Spinal cord (tissue), 10 donors: ENCODE data around the gene VAV2. TPM values are rescaled to one million over a fixed set of nuclear protein-coding genes. Genes with fewer than 3 reads are reported as not detected.

ENCODE experiments used
- DNase-seq, 6 donors: peaks; one replicate each; pipeline versions ENCODE4 v3.0.0 to v3.0.0-alpha.2; 2013 to 2015; ENCODE audit warnings: low spot score in 6 of 6, low read depth in 4 of 6
- H3K27ac ChIP-seq: one replicate; pipeline ENCODE4 v1.5.1; 2013; ENCODE audit warnings: low read depth, low read length, control low read depth
- H3K27me3 ChIP-seq: one replicate; pipeline ENCODE4 v1.6.1; 2013; ENCODE audit warnings: low read length; ENCODE audit not compliant: control insufficient read depth, insufficient read depth
- H3K36me3 ChIP-seq: one replicate; pipeline ENCODE4 v1.6.1; 2013; ENCODE audit warnings: low read length; ENCODE audit not compliant: control insufficient read depth, insufficient read depth
- H3K4me1 ChIP-seq: one replicate; pipeline ENCODE4 v1.6.1; 2013; ENCODE audit warnings: low read length; ENCODE audit not compliant: control insufficient read depth, insufficient read depth
- H3K4me3 ChIP-seq: one replicate; pipeline ENCODE4 v1.5.1; 2013; ENCODE audit warnings: low read depth, low read length, control low read depth
- H3K9me3 ChIP-seq: one replicate; pipeline ENCODE4 v1.6.1; 2013; ENCODE audit warnings: low read length; ENCODE audit not compliant: control insufficient read depth, insufficient read depth
- WGBS: methylation state at CpG from one replicate; pipeline ENCODE4 v1.1.5; 2013; ENCODE audit warnings: missing lambda C conversion rate; ENCODE audit not compliant: insufficient coverage; 5-methylcytosine and 5-hydroxymethylcytosine counted together
- polyA plus RNA-seq, 2 donors: library from polyadenylated mRNA; unstranded; fragments of 120-200 nt; gene quantifications; one replicate each; pipeline ENCODE4 v1.2.1, GENCODE V29; 2013; ENCODE audit not compliant: insufficient read length in 2 of 2
- total RNA-seq, 2 donors: library from RNA; depleted of rRNA in 1 of 2; stranded (reverse); fragments of 120-200 nt in 1 of 2; fragments of >200 nt in 1 of 2; gene quantifications; one replicate each; pipeline versions ENCODE4 v1.2.3 to v1.2.4, GENCODE V29; 2013 to 2014
- donor health status: healthy.

VAV2 gene
- total and polyA plus RNA-seq, 4 donors, result 18.4 to 48.3 (median 33.1) TPM

DNA sequence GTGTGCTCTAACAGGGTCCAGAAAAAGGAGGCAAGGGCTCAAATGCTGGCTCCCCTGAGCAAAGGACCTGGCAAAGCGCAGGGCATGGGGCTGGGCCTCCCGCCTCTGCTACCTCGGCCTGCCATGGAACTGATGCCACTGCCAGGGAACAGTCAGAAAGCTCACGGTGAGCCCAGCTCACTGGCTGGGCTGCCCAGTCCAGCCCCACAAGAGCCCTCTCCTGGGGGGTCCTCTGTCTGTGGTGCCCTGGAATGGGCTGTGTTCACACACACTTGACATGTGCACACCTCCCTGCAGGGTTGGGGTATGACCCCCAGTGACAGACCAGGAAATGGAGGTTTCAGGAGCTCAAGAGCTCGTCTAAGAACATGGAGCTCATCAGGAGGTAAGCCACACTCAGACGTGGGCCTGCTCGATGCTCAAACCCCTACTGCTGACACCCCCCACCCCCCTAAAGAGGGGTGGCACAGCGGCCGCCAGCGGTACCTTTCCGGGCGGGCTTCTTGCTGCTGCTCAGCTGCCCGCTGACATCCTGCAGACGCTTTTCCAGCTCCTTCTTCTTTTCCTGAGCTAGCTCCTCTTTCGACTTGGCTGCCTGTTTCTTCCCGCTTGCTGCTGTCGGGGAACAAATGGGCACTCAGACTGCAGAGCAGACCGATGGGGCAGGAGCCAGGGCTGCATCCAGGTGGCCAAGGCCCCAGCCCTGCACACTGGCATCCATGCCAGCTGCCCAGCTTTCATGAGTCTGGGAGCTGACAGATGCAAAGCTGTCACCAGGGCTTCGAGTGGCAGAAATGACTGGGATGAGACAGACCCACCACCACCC is 42.3 kb upstream of the VAV2 start:
- no peak overlapping the region for H3K27ac ChIP-seq
- peaks cover 2% of the 10 kb centered on the region for H3K4me1 ChIP-seq
- WGBS, result 87% methylated on average over 19 of the region's 19 CpGs
- no peaks in the 10 kb centered on the region for H3K27me3 ChIP-seq
- H3K9me3 ChIP-seq, result peaks cover 4% of the 10 kb centered on the region
- DNase-seq, result no peak
- H3K36me3 ChIP-seq, result peaks cover 83% of the 10 kb centered on the region
- no peak overlapping the region for H3K4me3 ChIP-seq

DNA sequence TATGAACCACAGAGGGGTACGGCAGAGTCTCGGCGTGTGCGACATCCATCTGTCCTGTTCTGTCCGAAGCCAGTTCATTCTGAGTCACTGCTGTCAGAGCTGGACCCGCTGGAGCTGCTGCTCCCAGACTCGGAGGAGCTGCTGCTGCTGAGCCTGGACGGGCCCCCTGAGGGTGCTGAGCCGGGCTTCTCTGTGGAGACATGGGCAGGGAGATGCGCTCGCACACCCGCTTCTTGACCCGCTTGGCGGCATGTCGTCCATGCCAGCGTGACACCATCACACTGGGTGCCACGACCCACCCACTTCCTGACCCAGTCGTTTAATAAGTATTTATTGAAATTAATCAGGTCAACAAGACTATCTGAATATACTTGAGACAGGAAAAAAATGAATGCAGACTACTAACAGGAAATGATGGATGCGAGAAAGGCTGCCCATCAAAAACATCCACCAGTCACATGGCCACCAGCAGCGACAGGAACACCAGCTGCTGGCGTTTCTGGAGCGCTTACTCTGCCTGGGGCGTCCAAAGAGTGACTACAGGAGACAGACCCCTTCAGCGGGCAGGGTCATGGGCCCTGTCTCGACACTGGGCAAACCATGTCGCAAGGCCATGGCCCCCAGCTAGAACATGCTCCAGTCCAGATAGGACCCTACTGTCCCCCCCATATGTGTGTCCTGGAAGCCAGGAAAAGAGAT is 41.5 kb upstream of the VAV2 start:
- Histone ChIP-seq H3K4me1 (peaks cover 6% of the 10 kb centered on the region), H3K4me3 (no peak overlapping the region), H3K27me3 (no peaks in the 10 kb centered on the region), H3K27ac (no peak overlapping the region), H3K9me3 (peaks cover 4% of the 10 kb centered on the region), H3K36me3 (peaks cover 83% of the 10 kb centered on the region)
- DNase-seq, result no peak
- WGBS, result 93% methylated on average over 21 of the region's 26 CpGs

DNA sequence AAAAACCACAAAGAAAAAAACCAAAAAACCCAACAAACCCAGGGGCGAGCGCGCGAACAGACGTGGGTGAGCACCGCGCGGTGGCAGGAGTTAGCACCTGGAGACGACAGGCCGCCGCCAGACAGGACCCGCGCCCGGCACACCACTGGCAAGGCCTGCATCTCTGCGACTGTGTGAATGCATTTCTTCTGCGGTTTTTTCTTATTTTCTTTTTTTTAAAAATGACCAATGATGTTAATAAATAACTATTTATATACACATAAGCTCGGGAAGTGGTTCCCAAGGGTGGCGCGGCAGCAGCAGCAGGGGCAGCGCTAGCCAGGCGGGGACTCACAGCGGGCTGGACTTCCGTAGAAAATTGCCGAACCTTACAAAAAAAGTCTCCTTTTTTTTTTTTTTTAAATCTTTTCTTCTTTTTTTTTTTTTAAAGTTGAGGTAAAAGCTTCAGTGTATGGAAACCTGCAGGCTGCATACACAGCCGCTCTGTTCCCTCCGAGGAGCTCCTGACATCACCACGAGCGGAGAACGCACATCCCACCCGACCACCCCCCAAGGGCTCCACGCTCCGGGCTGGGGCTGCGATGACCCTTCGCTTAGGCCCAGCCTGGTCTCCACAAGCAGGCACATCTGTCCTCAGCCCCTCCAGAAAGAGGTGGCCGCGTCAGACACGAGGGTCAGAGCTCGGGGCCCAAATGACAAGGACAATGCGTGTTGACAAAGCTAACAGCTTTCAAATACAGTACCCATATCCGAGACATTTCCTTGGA is 40.5 kb upstream of the VAV2 start:
- DNase-seq, result no peak
- Histone ChIP-seq H3K9me3 (no peaks in the 10 kb centered on the region), H3K36me3 (peaks cover 86% of the 10 kb centered on the region), H3K27ac (no peak overlapping the region), H3K4me1 (peaks cover 6% of the 10 kb centered on the region), H3K27me3 (no peaks in the 10 kb centered on the region), H3K4me3 (no peak overlapping the region)
- WGBS, result 94% methylated on average over 26 of the region's 40 CpGs

DNA sequence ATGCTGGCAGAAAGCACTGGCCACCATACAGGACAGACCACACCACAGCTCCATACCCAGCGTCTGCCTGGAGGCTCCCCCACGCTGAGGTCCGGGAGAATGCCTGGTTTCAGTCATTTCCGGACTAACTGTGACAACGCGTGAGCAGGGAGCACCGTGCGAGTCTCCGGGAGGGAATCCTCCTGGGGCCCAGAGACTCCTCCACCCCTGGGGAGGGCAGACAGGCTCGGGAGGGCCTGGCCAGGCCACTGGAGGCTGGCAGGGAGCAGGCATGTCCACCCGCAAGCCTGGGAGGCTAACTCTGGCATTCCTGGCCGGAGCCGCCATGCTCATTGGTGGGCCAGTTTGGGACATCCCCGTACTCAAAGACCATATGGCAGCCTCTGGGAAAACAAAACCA is 39.7 kb upstream of the VAV2 start:
- no peaks in the 10 kb centered on the region for H3K27me3 ChIP-seq
- H3K4me3 ChIP-seq, result no peak overlapping the region
- WGBS, result 87% methylated on average over 10 of the region's 14 CpGs
- H3K4me1 ChIP-seq, result peaks cover 9% of the 10 kb centered on the region
- DNase-seq, result no peak
- H3K9me3 ChIP-seq, result no peaks in the 10 kb centered on the region
- H3K27ac ChIP-seq, result no peak overlapping the region
- H3K36me3 ChIP-seq, result peaks cover 89% of the 10 kb centered on the region

DNA sequence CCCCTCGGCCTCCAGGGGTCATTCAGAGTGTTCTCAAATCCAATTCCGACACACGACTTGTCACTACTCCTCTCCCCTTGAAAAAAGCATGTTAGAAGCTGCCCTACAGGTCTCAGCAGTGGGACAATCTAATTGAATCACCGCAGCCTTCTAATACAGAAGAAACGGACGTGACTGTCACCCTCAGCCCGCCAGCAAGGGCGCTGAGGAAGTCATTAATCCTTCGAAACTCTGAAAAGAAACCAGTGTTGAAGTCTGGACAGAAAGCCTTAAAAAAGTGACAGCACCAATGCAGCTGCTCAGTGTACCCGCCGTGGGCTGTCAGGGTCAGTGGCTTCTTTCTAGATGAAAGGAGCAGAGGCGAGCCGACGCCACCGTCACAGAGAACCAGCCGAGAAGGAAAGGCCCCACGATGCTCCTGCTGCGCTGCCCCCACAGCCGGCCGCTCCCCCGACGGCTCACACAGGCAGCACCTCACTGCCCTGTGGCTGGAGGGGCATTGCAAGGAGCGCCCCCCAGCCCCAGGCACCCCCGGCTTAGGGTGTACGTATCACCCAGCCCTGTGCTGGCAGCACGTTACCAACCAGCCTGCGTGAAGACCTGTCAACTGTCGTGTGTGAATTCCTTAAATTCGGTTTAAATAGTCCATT is 38.8 kb upstream of the VAV2 start:
- peaks cover 89% of the 10 kb centered on the region for H3K36me3 ChIP-seq
- DNase-seq, result no peak
- no peaks in the 10 kb centered on the region for H3K9me3 ChIP-seq
- peaks cover 17% of the 10 kb centered on the region for H3K4me1 ChIP-seq
- WGBS, result 57% methylated on average over 26 of the region's 29 CpGs
- H3K27me3 ChIP-seq, result no peaks in the 10 kb centered on the region
- H3K4me3 ChIP-seq, result no peak overlapping the region
- no peak overlapping the region for H3K27ac ChIP-seq

DNA sequence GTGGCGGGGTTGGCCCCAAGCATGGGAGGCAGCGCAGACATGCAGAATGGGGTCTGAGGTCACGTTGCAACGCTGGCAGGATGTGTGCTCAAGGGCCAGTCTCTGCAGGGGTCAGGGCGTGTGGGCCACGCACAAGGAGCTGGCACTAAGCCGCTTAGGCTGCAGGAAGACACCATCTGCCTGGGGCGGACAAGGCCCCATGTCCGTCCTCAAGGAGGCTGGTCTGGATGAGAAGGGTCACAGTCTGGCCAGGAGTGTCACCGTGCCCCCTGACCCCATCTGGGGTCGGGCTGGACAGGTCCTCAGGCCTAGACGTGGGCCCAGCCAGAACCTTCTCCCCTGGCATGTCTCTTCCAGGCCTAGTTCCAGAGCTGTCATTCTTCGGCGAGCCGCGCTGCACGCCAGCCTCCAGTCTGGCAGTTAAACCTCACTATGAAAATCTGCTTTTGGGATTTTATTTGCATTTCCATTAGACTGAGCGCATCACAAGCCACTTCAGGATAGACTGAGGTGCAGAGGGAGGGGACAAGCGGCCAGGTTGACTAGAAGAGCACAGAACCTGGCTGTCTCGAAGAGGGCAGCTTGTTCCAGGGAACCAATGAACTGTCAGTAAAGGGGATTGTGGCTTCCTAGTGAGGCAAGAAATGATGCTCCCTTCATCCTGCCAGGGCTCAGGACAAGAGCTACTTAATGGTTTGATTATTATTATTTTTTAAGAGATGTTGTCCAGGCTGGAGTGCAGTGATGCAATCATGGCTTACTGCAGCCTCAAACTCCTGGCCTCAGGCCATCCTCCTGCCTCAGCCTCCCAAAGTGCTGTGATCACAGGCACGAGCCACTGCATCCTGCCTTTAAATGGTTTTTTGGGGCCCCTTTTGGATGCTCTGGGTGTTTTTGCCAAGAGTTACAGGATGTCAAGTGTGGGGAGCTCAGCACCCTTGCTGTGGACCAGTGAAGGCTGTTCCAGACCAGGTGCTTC is 37.4 kb upstream of the VAV2 start:
- no peak overlapping the region for H3K27ac ChIP-seq
- no peaks in the 10 kb centered on the region for H3K9me3 ChIP-seq
- WGBS, result 82% methylated on average over 21 of the region's 21 CpGs
- H3K36me3 ChIP-seq, result peaks cover 77% of the 10 kb centered on the region
- no peak for DNase-seq
- peaks cover 21% of the 10 kb centered on the region for H3K4me1 ChIP-seq
- H3K27me3 ChIP-seq, result no peaks in the 10 kb centered on the region
- H3K4me3 ChIP-seq, result no peak overlapping the region

DNA sequence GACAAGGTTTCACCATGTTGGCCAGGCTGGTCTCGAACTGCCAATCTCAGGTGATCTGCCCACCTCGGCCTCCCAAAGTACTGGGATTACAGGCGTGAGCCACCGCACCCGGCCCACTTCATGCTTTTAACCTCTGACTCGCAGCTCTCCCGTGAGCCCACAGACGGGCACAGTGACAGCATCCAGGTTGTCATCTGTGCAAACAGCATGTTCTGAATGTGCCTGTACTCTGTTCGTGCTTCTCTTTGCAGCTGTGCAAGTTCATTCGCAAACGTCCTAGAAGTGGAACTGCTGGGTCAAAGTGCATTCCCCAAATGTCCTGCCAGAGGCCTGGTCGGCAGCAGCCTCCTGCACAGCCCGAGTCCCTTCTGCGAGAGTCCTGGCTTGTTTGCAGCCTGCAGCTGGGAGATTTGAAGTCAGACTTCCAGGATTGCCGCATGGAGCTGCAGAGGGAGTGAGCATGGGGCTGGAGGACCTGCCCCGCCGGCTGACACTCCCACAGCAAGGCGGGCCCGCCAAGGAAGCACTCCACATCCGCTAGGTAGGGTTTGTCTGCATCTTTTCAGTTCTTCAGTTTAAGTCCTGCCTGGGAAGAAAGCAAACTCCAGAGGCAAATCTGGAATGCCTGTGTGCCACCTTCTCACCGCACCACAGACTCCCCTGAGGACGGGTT is 36.6 kb upstream of the VAV2 start:
- peaks cover 21% of the 10 kb centered on the region for H3K4me1 ChIP-seq
- no peaks in the 10 kb centered on the region for H3K9me3 ChIP-seq
- H3K27ac ChIP-seq, result no peak overlapping the region
- H3K27me3 ChIP-seq, result no peaks in the 10 kb centered on the region
- H3K4me3 ChIP-seq, result no peak overlapping the region
- 87% methylated on average over 19 of the region's 22 CpGs for WGBS
- no peak for DNase-seq
- H3K36me3 ChIP-seq, result peaks cover 69% of the 10 kb centered on the region

DNA sequence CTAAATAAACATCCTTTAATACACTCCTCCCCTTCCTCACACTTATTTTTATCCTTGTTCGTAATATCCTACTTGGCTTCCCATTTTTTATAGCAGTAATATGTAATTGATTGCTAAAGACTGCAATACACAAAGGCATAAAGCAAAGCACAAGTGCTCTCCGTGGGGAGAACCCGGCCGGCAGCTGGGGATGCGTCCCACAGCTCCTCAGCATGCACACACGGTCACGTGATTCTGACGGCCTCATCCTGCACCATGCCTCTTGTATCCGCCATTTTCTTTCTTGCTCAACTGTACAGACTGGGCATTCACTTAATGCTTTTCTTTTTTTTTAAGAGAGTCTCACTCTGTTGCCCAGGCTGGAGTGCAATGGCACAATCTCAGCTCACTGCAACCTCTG is 36.0 kb upstream of the VAV2 start:
- 55% methylated on average over 7 of the region's 9 CpGs for WGBS
- peaks cover 62% of the 10 kb centered on the region for H3K36me3 ChIP-seq
- no peak for DNase-seq

More for the DNA sequence above, 36.0 kb upstream of the VAV2 start:
- Histone ChIP-seq H3K4me3 (no peak overlapping the region), H3K27me3 (no peaks in the 10 kb centered on the region), H3K27ac (no peak overlapping the region), H3K4me1 (peaks cover 21% of the 10 kb centered on the region), H3K9me3 (no peaks in the 10 kb centered on the region)
